Tibial nerve (tissue), 4 donors: ENCODE data around the gene SFMBT2. TPM values are rescaled to one million over a fixed set of nuclear protein-coding genes. Genes with fewer than 3 reads are reported as not detected.

Experiments used
- DNase-seq, 2 donors: peaks; one replicate each; pipeline ENCODE4 v3.0.0-alpha.2; 2019; ENCODE audit warnings: low spot score in 2 of 2
- H3K27ac ChIP-seq, 4 donors: fragments of 200-600 bp; sonication (generic) in 3 of 4; one replicate each; pipeline ENCODE4 v1.5.1; 2017 to 2019; ENCODE audit warnings: mild to moderate bottlenecking in 1 of 4
- H3K27me3 ChIP-seq, 2 donors: fragments of 200-600 bp; sonication (generic) in 1 of 2; one replicate each; pipeline versions ENCODE4 v1.5.1 to v1.6.0; 2017 to 2019
- H3K36me3 ChIP-seq, 3 donors: fragments of 200-600 bp; sonication (generic); one replicate each; pipeline ENCODE4 v1.5.1; 2018 to 2019
- H3K4me1 ChIP-seq, 4 donors: fragments of 200-600 bp; sonication (generic) in 3 of 4; one replicate each; pipeline ENCODE4 v1.5.1; 2017 to 2019
- H3K4me3 ChIP-seq, 4 donors: fragments of 200-600 bp; sonication (generic) in 3 of 4; one replicate each; pipeline ENCODE4 v1.5.1; 2017 to 2019; ENCODE audit warnings: mild to moderate bottlenecking in 1 of 4, moderate library complexity in 1 of 4
- H3K9me3 ChIP-seq, 4 donors: fragments of 200-600 bp; sonication (generic) in 3 of 4; one replicate each; pipeline ENCODE4 v1.5.1; 2017 to 2019
- EP300 ChIP-seq, 2 donors: sonication (generic); formaldehyde crosslinking; IDR thresholded peaks; one replicate each; pipeline ENCODE4 v1.6.1; 2017; ENCODE audit warnings: antibody characterized with exemption in 2 of 2, mild to moderate bottlenecking in 1 of 2
- POLR2A ChIP-seq, 2 donors: fragments of 450-650 bp; IDR thresholded peaks; one replicate each; pipeline ENCODE4 v1.6.1; 2017; ENCODE audit warnings: antibody characterized with exemption in 2 of 2, mild to moderate bottlenecking in 2 of 2, moderate library complexity in 2 of 2
- WGBS, 2 donors: methylation state at CpG; one replicate each; pipeline ENCODE4 v1.1.5; 2018; 5-methylcytosine and 5-hydroxymethylcytosine counted together
- total RNA-seq, 4 donors: library from RNA; depleted of rRNA; stranded (reverse); fragments of >200 nt; gene quantifications; one replicate each; pipeline ENCODE4 v1.1.0, GENCODE V29; 2016
- TF ChIP-seq, protein P1 (sequence below), 5 experiments: fragments of 200-600 bp in 3 of 5; fragments of 450-650 bp in 2 of 5; sonication (generic) in 3 of 5; IDR thresholded peaks; one replicate each; pipeline ENCODE4 v1.5.1; 2016 to 2019; ENCODE audit warnings: antibody characterized with exemption in 5 of 5, mild to moderate bottlenecking in 3 of 5, moderate library complexity in 2 of 5

SFMBT2 gene
- total RNA-seq, 4 donors from 2014 or later, result 10.2 to 24.0 (median 15.4) TPM

DNA sequence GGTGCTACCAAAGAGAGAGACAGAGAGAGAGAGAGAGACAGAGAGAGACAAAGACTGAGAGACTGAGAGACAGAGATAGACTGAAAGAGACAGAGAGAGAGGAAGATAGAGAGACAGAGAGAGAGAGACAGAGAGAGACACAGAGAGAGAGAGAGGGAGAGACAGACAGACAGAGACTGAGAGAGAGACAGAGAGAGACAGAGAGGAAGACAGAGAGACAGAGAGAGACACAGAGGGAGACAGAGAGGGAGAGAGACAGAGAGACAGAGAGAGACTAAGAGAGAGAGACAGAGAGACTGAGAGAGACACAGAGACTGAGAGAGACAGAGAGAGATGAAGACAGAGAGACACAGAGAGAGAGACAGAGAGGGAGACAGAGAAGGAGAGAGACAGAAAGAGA, 91.2 kb downstream of the SFMBT2 start:
- Histone ChIP-seq H3K36me3 (no peaks in the 10 kb centered on the region), H3K27me3 (no peaks in the 10 kb centered on the region), H3K27ac (no peak overlapping the region), H3K9me3 (peaks cover 0 to 2% (median 0%) of the 10 kb centered on the region in 4 donors), H3K4me1 (peaks cover 0 to 18% (median 10%) of the 10 kb centered on the region in 4 donors), H3K4me3 (no peak overlapping the region)
- DNase-seq, result no peak
- TF ChIP-seq EP300 (IDR thresholded peaks at IDR 0.05), result no peak
- TF ChIP-seq POLR2A (IDR thresholded peaks at IDR 0.05), result no peak
- TF ChIP-seq, protein P1, sequence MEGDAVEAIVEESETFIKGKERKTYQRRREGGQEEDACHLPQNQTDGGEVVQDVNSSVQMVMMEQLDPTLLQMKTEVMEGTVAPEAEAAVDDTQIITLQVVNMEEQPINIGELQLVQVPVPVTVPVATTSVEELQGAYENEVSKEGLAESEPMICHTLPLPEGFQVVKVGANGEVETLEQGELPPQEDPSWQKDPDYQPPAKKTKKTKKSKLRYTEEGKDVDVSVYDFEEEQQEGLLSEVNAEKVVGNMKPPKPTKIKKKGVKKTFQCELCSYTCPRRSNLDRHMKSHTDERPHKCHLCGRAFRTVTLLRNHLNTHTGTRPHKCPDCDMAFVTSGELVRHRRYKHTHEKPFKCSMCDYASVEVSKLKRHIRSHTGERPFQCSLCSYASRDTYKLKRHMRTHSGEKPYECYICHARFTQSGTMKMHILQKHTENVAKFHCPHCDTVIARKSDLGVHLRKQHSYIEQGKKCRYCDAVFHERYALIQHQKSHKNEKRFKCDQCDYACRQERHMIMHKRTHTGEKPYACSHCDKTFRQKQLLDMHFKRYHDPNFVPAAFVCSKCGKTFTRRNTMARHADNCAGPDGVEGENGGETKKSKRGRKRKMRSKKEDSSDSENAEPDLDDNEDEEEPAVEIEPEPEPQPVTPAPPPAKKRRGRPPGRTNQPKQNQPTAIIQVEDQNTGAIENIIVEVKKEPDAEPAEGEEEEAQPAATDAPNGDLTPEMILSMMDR (IDR thresholded peaks at IDR 0.05), result no peak

GRCh38 chr10:7318836-7319235, 92.0 kb downstream of the SFMBT2 start:
- Histone ChIP-seq H3K27me3 (no peaks in the 10 kb centered on the region), H3K4me3 (no peak overlapping the region), H3K36me3 (no peaks in the 10 kb centered on the region), H3K9me3 (peaks cover 0 to 2% (median 0%) of the 10 kb centered on the region in 4 donors), H3K4me1 (peaks cover 0 to 18% (median 10%) of the 10 kb centered on the region in 4 donors), H3K27ac (no peak overlapping the region)
- TF ChIP-seq EP300 (IDR thresholded peaks at IDR 0.05) (no peak), POLR2A (IDR thresholded peaks at IDR 0.05) (no peak)
- TF ChIP-seq, protein P1 (IDR thresholded peaks at IDR 0.05), result no peak
- no peak for DNase-seq
- WGBS, 2 donors, result 34 to 35% methylated on average over 9 of the region's 9 CpGs

DNA sequence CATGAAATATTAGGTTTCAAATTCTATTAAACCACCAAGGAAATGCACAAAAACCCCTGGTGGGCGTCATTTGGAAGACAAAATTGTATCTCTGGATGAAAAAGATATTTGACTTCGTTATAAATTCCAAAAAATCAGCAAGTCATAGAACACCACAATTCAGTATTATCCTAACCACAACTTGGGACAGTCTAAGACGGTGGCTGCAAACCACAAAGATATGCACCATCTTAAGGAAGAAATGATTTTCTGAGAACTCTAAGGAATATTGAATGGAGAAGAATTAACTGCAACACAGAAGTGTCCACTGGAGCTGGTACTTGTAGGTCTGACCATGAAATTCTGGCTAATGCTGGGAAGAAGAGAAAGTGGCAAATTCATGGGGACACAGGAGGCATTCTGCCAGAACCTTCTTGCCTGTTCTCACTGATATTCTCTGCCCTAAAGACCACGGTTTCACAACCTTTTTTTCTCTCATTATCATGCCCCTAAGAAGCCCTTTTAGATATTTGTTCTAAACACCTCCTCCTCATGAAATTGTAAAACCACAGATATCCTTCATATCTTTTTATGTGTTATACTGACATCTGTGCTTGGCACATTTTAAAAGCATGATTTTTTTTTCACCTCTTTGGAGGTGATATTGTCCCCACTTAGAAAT, 92.9 kb downstream of the SFMBT2 start:
- H3K4me1 ChIP-seq, result peaks cover 0 to 18% (median 10%) of the 10 kb centered on the region in 4 donors
- H3K27ac ChIP-seq, result no peak overlapping the region
- no peak for DNase-seq
- no peak for TF ChIP-seq EP300 (IDR thresholded peaks at IDR 0.05)
- TF ChIP-seq, protein P1 (IDR thresholded peaks at IDR 0.05), result no peak
- TF ChIP-seq POLR2A (IDR thresholded peaks at IDR 0.05), result no peak
- 64 to 72% methylated on average over 4 of the region's 4 CpGs for WGBS, 2 donors
- H3K36me3 ChIP-seq, result no peaks in the 10 kb centered on the region
- H3K9me3 ChIP-seq, result peaks cover 0 to 2% (median 0%) of the 10 kb centered on the region in 4 donors
- no peak overlapping the region for H3K4me3 ChIP-seq
- no peaks in the 10 kb centered on the region for H3K27me3 ChIP-seq

DNA sequence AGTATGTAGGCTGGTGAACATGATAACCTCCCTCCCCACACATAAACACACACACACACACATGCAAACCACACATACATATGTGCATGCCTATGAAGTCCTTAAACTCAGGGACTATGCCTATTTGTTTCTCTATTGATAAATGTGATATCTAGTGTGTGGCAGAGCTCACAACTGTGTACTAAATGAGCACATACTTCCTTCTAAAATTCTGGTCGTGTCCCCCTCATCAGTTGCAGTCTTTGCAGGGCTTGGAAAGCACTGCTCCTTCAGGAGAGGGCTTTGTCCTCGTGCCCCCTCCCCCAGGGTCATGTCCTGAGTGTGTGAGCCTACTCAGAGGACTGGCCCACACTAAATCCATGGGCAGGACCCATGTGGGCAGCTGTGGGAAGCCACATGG, 94.0 kb downstream of the SFMBT2 start:
- no peaks in the 10 kb centered on the region for H3K9me3 ChIP-seq
- WGBS, 2 donors, result 67 to 81% methylated on average over 2 of the region's 2 CpGs
- H3K36me3 ChIP-seq, result no peaks in the 10 kb centered on the region
- H3K27ac ChIP-seq, result no peak overlapping the region
- TF ChIP-seq, protein P1 (IDR thresholded peaks at IDR 0.05), result no peak
- no peak for TF ChIP-seq POLR2A (IDR thresholded peaks at IDR 0.05)
- no peak for TF ChIP-seq EP300 (IDR thresholded peaks at IDR 0.05)
- H3K4me1 ChIP-seq, result peaks cover 0 to 20% (median 10%) of the 10 kb centered on the region in 4 donors
- H3K4me3 ChIP-seq, result no peak overlapping the region
- DNase-seq, result no peak
- H3K27me3 ChIP-seq, result no peaks in the 10 kb centered on the region

GRCh38 chr10:7315906-7316305, 94.9 kb downstream of the SFMBT2 start:
- TF ChIP-seq, protein P1 (IDR thresholded peaks at IDR 0.05), result no peak
- TF ChIP-seq POLR2A (IDR thresholded peaks at IDR 0.05), result no peak
- no peak for TF ChIP-seq EP300 (IDR thresholded peaks at IDR 0.05)
- Histone ChIP-seq H3K27me3 (no peaks in the 10 kb centered on the region), H3K4me3 (no peak overlapping the region), H3K4me1 (peaks cover 0 to 20% (median 10%) of the 10 kb centered on the region in 4 donors), H3K9me3 (no peaks in the 10 kb centered on the region), H3K27ac (no peak overlapping the region), H3K36me3 (no peaks in the 10 kb centered on the region)
- no peak for DNase-seq
- 82 to 90% methylated on average over 2 of the region's 2 CpGs for WGBS, 2 donors
